Osteoblast (primary cell): Measurements from ENCODE around the gene IL36B. TPM values are rescaled to one million over a fixed set of nuclear protein-coding genes. Genes with fewer than 3 reads are reported as not detected.

Experiments used
- DNase-seq: peaks from one replicate; pipeline ENCODE4 v3.0.0; 2011; ENCODE audit warnings: low spot score, mixed read lengths; ENCODE audit not compliant: insufficient read length; ENCODE audit errors: missing footprints
- H2AFZ ChIP-seq: 2 replicates; pipeline ENCODE4 v1.6.0; 2011; ENCODE audit warnings: mild to moderate bottlenecking, low read length
- H3K27ac ChIP-seq: 2 replicates; pipeline ENCODE4 v1.5.1; 2011; ENCODE audit warnings: mild to moderate bottlenecking, low read depth, low read length, moderate library complexity
- H3K27me3 ChIP-seq: 2 replicates; pipeline ENCODE4 v1.6.0; 2012; ENCODE audit warnings: mild to moderate bottlenecking, control low read depth, inconsistent platforms, low read length, moderate library complexity; ENCODE audit not compliant: insufficient read depth
- H3K36me3 ChIP-seq: 2 replicates; pipeline ENCODE4 v1.5.1; 2011; ENCODE audit warnings: mild to moderate bottlenecking, low read length, control low read depth, moderate library complexity; ENCODE audit not compliant: insufficient read depth
- H3K4me1 ChIP-seq: 2 replicates; pipeline ENCODE4 v1.5.1; 2011; ENCODE audit warnings: mild to moderate bottlenecking, low read length, control low read depth, moderate library complexity; ENCODE audit not compliant: insufficient read depth
- H3K4me2 ChIP-seq: 2 replicates; pipeline ENCODE4 v1.6.0; 2011; ENCODE audit warnings: mild to moderate bottlenecking, low read length; ENCODE audit not compliant: insufficient read depth
- H3K4me3 ChIP-seq: fragments of 200-600 bp; sonication (generic); 3 replicates; pipeline ENCODE4 v1.5.1; 2012; ENCODE audit warnings: mild to moderate bottlenecking, low read length, inconsistent platforms; ENCODE audit not compliant: insufficient read depth
- H3K79me2 ChIP-seq: 2 replicates; pipeline ENCODE4 v1.6.0; 2012; ENCODE audit warnings: mild to moderate bottlenecking, low read length, control low read depth, inconsistent platforms; ENCODE audit not compliant: insufficient read depth
- H3K9me3 ChIP-seq: 2 replicates; pipeline ENCODE4 v1.5.1; 2011; ENCODE audit warnings: low read depth, low read length, control low read depth
- H4K20me1 ChIP-seq: 2 replicates; pipeline ENCODE4 v1.6.0; 2012; ENCODE audit warnings: mild to moderate bottlenecking, low read length, control low read depth; ENCODE audit not compliant: insufficient read depth
- CTCF ChIP-seq: IDR thresholded peaks from 2 replicates; pipeline ENCODE4 v1.5.1; 2011; ENCODE audit warnings: mild to moderate bottlenecking, low read depth, low read length, moderate library complexity; ENCODE audit errors: extremely low read depth
- total RNA-seq: library from RNA; depleted of rRNA; stranded (reverse); fragments of >200 nt; gene quantifications from 2 replicates; pipeline ENCODE4 v1.2.3, GENCODE V29; 2012

IL36B gene
- total RNA-seq, 1 donor = not detected

GRCh38 chr2:113093613-113093977, 40.9 kb upstream of the IL36B start:
- H3K36me3 ChIP-seq = no peaks in the 10 kb centered on the region
- no peaks in the 10 kb centered on the region for H4K20me1 ChIP-seq
- no peak for TF ChIP-seq CTCF
- H3K4me2 ChIP-seq = no peak overlapping the region
- no peaks in the 10 kb centered on the region for H3K9me3 ChIP-seq
- DNase-seq = no peak
- no peaks in the 10 kb centered on the region for H3K79me2 ChIP-seq
- peaks cover 15% of the 10 kb centered on the region for H3K27me3 ChIP-seq
- H2AFZ ChIP-seq = no peak overlapping the region
- H3K4me3 ChIP-seq = no peak overlapping the region
- no peaks in the 10 kb centered on the region for H3K4me1 ChIP-seq
- no peak overlapping the region for H3K27ac ChIP-seq

GRCh38 chr2:113092864-113093612, 40.4 kb upstream of the IL36B start:
- no peak overlapping the region for H3K4me3 ChIP-seq
- no peaks in the 10 kb centered on the region for H4K20me1 ChIP-seq
- H3K9me3 ChIP-seq = no peaks in the 10 kb centered on the region
- H3K36me3 ChIP-seq = no peaks in the 10 kb centered on the region
- H3K4me1 ChIP-seq = no peaks in the 10 kb centered on the region
- DNase-seq = no peak
- TF ChIP-seq CTCF = no peak
- H3K27ac ChIP-seq = no peak overlapping the region
- no peak overlapping the region for H2AFZ ChIP-seq
- H3K4me2 ChIP-seq = no peak overlapping the region
- peaks cover 15% of the 10 kb centered on the region for H3K27me3 ChIP-seq
- no peaks in the 10 kb centered on the region for H3K79me2 ChIP-seq

- H3K27me3 ChIP-seq = peaks cover 24% of the 10 kb centered on the region
- H3K36me3 ChIP-seq = no peaks in the 10 kb centered on the region
- no peak for TF ChIP-seq CTCF
- no peak overlapping the region for H3K4me3 ChIP-seq
- H4K20me1 ChIP-seq = no peaks in the 10 kb centered on the region
- H3K4me2 ChIP-seq = no peak overlapping the region
- H3K4me1 ChIP-seq = no peaks in the 10 kb centered on the region
- H3K27ac ChIP-seq = no peak overlapping the region
- H3K9me3 ChIP-seq = no peaks in the 10 kb centered on the region
- H3K79me2 ChIP-seq = no peaks in the 10 kb centered on the region
- DNase-seq = no peak
- H2AFZ ChIP-seq = no peak overlapping the region
These were observed 38.7 kb upstream of the IL36B start for GRCh38 chr2:113091231-113091896.

GRCh38 chr2:113089916-113090315, 37.2 kb upstream of the IL36B start:
- no peak for TF ChIP-seq CTCF
- Histone ChIP-seq H2AFZ (no peak overlapping the region), H3K27me3 (peaks cover 28% of the 10 kb centered on the region), H3K9me3 (no peaks in the 10 kb centered on the region), H4K20me1 (no peaks in the 10 kb centered on the region), H3K4me3 (no peak overlapping the region), H3K79me2 (no peaks in the 10 kb centered on the region), H3K4me2 (no peak overlapping the region), H3K4me1 (no peaks in the 10 kb centered on the region), H3K36me3 (no peaks in the 10 kb centered on the region), H3K27ac (no peak overlapping the region)
- DNase-seq = no peak
